GM18858 (cell line): ENCODE data around the gene PTPN7.

Source experiments
- ATAC-seq: cut with Tn5 transposase; IDR thresholded peaks from one replicate; pipeline ENCODE4 v1.9.1; 2021; ENCODE audit not compliant: unreplicated experiment

Gene PTPN7

GRCh38 chr1:202110977-202111376 is 49.4 kb downstream of the PTPN7 start:
- ATAC-seq: no peak

DNA sequence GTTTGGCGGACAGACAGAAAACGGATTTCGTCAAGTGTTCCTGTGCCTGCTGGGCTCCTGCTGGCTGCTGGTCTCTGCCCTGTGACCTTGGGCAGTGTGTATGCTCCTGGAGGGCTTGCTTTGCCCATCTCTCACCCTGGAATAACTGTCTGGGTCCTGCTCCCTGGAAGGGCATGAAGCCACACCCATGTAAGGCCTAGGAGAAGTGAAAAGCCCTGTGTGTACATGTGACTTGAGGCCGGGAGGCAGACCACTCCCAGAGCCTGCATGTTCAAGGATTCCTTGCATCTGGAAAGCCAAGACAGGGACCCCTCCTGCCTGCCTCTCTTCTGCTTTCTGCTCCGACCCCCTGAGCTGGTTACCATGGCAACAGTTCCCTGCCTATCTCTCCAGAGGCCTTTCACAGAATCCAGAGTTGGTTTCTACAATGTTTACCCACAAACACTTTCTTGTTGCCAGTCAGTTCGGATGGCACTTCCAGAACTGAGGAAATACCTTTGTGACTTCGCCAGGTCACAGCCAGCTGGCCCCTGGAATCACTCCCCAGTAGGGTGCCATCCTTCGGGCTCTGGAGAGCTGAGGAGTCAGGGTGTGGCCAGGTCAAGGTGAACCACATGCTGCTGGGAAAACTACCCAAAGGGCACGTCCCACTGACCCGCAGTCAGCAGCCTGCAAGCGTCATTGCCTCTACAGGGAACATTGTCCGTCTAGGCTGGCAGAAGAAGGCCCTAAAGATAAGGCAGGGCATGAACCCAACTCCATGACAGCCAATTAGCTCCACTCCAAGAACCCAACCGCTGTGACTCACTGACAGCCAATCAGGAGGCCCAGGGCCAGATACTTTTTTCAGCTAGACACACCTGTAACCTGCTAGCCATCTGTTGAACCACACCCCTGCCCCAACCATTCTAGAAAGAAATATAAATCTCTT is 52.3 kb downstream of the PTPN7 start:
- ATAC-seq: no peak

DNA sequence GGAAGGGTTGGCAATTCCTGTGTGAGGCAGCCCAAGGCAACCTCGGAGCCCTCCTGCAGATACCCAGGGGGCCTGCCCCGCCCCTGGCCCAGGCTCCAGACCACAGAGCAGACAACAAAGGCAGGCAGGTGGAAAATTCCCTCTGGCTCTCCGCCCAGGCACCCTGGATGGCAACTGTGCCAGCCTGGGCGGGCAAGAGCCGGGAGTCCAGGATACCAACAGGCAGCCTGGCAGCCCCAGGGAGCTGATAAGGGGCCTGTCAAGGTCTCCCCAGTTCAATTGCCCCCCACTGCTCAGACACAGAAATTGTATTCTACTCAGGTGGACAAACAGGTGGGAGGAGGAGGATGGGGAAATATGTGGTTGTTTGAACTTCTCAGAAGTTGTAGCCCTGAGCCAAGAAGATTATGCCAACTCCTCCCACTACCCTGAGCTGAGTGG is 53.1 kb downstream of the PTPN7 start:
- ATAC-seq: no peak

DNA sequence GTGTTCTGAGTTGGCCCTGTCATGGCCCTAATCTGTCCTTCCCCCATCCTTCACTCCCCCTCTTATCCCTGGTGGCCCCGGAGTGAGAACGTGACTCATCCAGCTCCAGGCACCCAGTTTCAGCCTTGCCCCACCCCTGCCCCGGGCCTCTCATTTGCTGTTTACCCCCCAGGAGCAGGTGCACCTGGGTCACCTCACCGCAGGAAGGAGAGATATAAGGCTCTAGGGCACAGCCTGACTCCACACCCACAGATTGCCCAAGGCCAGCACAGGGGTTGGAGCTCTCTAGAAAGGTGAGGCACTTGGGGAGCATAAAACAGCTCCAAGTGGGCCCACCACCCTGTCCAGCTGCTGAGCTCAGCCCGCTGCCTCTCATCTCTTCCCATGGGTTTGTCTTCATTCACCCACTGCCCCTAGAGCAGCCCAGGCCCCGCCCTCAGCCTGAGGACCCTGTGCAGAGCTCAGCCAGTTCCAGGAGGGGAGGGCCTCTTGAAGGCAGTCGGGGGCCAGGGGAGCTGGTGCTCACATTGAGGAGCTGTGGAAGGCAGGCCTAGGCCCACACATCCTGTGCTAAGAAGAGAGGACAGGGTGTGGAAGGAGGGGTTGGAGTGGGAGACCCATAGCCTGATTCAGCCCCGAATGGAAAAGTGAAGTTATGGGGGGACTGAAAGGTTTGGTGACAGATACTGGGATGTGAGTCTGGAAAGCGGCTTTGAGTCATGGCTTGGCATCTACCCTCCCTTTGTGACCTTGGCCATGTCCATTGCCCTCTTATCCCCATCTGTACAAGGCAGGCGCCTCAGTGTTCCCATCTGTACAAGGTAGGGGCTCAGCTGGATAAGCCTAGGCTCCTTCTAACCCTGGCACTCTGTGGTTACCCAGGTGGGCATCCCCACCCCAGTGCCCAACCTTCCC is 53.8 kb downstream of the PTPN7 start:
- ATAC-seq: no peak

DNA sequence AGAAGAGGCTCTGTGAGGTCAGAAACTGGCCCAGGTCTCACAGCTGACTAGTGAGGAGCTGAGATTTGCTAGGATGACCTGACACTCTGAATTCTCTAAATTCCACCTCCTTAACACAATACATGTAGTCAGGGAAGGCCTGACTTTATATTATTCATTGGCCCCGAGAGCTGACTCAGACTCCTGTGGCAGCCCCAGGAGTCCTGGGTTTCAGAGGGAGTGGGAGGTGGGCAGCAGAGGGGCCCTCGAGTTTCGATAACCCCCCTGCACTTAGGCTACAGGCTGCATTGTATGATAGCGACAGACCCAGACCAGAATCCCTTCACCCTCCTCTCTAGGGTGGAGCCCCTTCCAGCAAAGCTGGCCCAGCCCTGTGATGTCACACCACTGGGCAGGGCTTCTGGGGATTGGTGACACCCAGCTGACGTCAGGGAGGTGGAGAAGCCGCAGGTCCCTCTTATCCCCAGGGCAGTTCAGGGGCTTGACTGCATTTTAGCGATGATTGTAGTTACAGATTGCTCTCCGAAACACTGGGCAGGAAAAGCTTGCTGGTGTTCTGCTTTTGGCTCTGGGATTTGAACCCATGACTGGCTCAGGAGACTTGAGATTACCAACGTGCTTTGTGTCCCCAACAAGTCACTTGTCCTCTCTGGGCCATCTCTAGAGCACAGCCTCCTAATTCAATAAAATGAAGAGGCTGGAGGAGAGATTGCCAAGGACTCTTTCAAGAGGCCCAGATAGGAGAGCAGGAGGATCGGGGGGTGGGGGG is 54.6 kb downstream of the PTPN7 start:
- no peak for ATAC-seq

DNA sequence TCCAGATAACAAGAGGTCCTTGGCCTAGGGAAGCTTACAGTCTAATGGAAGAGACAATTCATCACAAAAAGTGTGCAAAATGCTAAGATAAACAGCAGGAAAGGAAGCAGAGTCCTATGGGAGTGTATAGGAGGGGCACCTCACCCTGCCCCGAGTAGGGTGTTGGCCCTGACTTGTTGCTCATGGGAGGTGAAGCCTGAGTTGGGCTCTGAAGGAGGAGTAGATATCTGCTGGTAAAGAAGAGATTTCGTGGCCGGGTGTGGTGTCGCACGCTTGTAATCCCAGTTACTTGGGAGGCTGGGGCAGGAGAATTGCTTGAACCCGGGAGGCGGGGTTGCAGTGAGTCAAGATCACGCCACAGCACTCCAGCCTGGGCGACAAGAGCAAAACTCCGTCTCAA is 56.3 kb downstream of the PTPN7 start:
- no peak for ATAC-seq

GRCh38 chr1:202101184-202101583 is 59.2 kb downstream of the PTPN7 start:
- no peak for ATAC-seq
